ENCODE data around the gene WDFY4.

Gene WDFY4

GRCh38 chr10:48923748-48924147 is 239.1 kb downstream of the WDFY4 start:
- Histone ChIP-seq H3K4me3 (ENCODE audit: low read depth, low read length) (no peak overlapping the region), H3K27me3 (ENCODE audit: insufficient read depth, low read depth, severe bottlenecking) (peaks cover 3% of the 10 kb centered on the region), H3K36me3 (no peaks in the 10 kb centered on the region), H3K9me3 (ENCODE audit: severe bottlenecking) (no peaks in the 10 kb centered on the region), H3K27ac (no peak overlapping the region)
- TF ChIP-seq CTCF (IDR thresholded peaks at IDR 0.05; ENCODE audit: low read depth, low read length), result no peak
- no peak for DNase-seq

GRCh38 chr10:48924988-48925387 is 240.3 kb downstream of the WDFY4 start:
- DNase-seq, result no peak
- Histone ChIP-seq H3K4me3 (ENCODE audit: low read depth, low read length) (no peak overlapping the region), H3K27me3 (ENCODE audit: insufficient read depth, low read depth, severe bottlenecking) (peaks cover 3% of the 10 kb centered on the region), H3K27ac (no peak overlapping the region), H3K36me3 (no peaks in the 10 kb centered on the region), H3K9me3 (ENCODE audit: severe bottlenecking) (no peaks in the 10 kb centered on the region)
- no peak for TF ChIP-seq CTCF (IDR thresholded peaks at IDR 0.05; ENCODE audit: low read depth, low read length)

- Histone ChIP-seq H3K27me3 (ENCODE audit: insufficient read depth, low read depth, severe bottlenecking) (peaks cover 3% of the 10 kb centered on the region), H3K9me3 (ENCODE audit: severe bottlenecking) (no peaks in the 10 kb centered on the region), H3K27ac (no peak overlapping the region), H3K4me3 (ENCODE audit: low read depth, low read length) (no peak overlapping the region), H3K36me3 (no peaks in the 10 kb centered on the region)
- DNase-seq, result no peak
- no peak for TF ChIP-seq CTCF (IDR thresholded peaks at IDR 0.05; ENCODE audit: low read depth, low read length)
Observed at GRCh38 chr10:48926255-48926654, 241.6 kb downstream of the WDFY4 start.

GRCh38 chr10:48926764-48927540 is 242.3 kb downstream of the WDFY4 start:
- no peak for DNase-seq
- H3K4me3 ChIP-seq (ENCODE audit: low read depth, low read length), result no peak overlapping the region
- no peaks in the 10 kb centered on the region for H3K36me3 ChIP-seq
- H3K27ac ChIP-seq, result no peak overlapping the region
- H3K9me3 ChIP-seq (ENCODE audit: severe bottlenecking), result no peaks in the 10 kb centered on the region
- peaks cover 3% of the 10 kb centered on the region for H3K27me3 ChIP-seq (ENCODE audit: insufficient read depth, low read depth, severe bottlenecking)
- TF ChIP-seq CTCF (IDR thresholded peaks at IDR 0.05; ENCODE audit: low read depth, low read length), result no peak

- DNase-seq, result no peak
- H3K4me3 ChIP-seq (ENCODE audit: low read depth, low read length), result no peak overlapping the region
- H3K36me3 ChIP-seq, result no peaks in the 10 kb centered on the region
- no peak for TF ChIP-seq CTCF (IDR thresholded peaks at IDR 0.05; ENCODE audit: low read depth, low read length)
- peaks cover 3% of the 10 kb centered on the region for H3K27me3 ChIP-seq (ENCODE audit: insufficient read depth, low read depth, severe bottlenecking)
- H3K27ac ChIP-seq, result no peak overlapping the region
- H3K9me3 ChIP-seq (ENCODE audit: severe bottlenecking), result no peaks in the 10 kb centered on the region
Observed at GRCh38 chr10:48929413-48929990, 244.8 kb downstream of the WDFY4 start.
